Astrocyte (in vitro differentiated cells and primary cell): ENCODE measurements around the gene MRPL27.

Experiments
- CTCF ChIP-seq: IDR thresholded peaks from 2 replicates; pipeline ENCODE4 v1.5.1; 2011; ENCODE audit warnings: low read depth, mild to moderate bottlenecking, inconsistent platforms, low read length, moderate library complexity; ENCODE audit not compliant: insufficient read depth
- EZH2 ChIP-seq: IDR thresholded peaks from 2 replicates; pipeline ENCODE4 v1.6.1; 2012; ENCODE audit warnings: mild to moderate bottlenecking, low read length, inconsistent platforms; ENCODE audit not compliant: insufficient read depth

GRCh38 chr17:50381260-50381815 is 8.4 kb upstream of the MRPL27 start:
- TF ChIP-seq CTCF (no peak), EZH2 (no peak)
